GM23338 (cell line): ENCODE measurements around the gene OXGR1. TPM values are rescaled to one million over a fixed set of nuclear protein-coding genes. Genes with fewer than 3 reads are reported as not detected.
A peak's percentile ranks its signal among the peaks of the same experiment; 100 is the strongest.

ENCODE experiments used
- ATAC-seq: fragments of 200-7000 bp; cut with Tn5 transposase; 3 replicates; pipeline ENCODE4 v1.9.1; 2020
- DNase-seq: peaks from one replicate; pipeline ENCODE4 v3.0.0-alpha.2; 2015; ENCODE audit warnings: low spot score
- H2AFZ ChIP-seq: fragments of 200-600 bp; sonication (generic); 2 replicates; pipeline ENCODE4 v1.8.0; 2016; ENCODE audit warnings: antibody characterized with exemption, mild to moderate bottlenecking, moderate library complexity
- H3F3A ChIP-seq: fragments of 200-600 bp; sonication (generic); replicated peaks from 2 replicates; pipeline ENCODE4 v1.8.0; 2017; ENCODE audit warnings: antibody characterized with exemption, mixed run types, low read depth
- H3K27ac ChIP-seq: fragments of 200-600 bp; sonication (generic); 2 replicates; pipeline ENCODE4 v1.6.1; 2016; ENCODE audit warnings: low read depth
- H3K27me3 ChIP-seq: fragments of 200-600 bp; sonication (generic); 2 replicates; pipeline ENCODE4 v1.8.0; 2016; ENCODE audit warnings: mild to moderate bottlenecking, mixed run types, moderate library complexity; ENCODE audit not compliant: insufficient read depth
- H3K36me3 ChIP-seq: fragments of 200-600 bp; sonication (generic); 2 replicates; pipeline ENCODE4 v1.8.0; 2016; ENCODE audit warnings: mild to moderate bottlenecking; ENCODE audit not compliant: insufficient read depth
- H3K4me1 ChIP-seq: fragments of 200-600 bp; sonication (generic); 2 replicates; pipeline ENCODE4 v1.8.0; 2016; ENCODE audit warnings: mild to moderate bottlenecking, moderate library complexity; ENCODE audit not compliant: insufficient read depth
- H3K4me2 ChIP-seq: fragments of 200-600 bp; sonication (generic); 2 replicates; pipeline ENCODE4 v1.7.1; 2017; ENCODE audit warnings: mixed run types
- H3K4me3 ChIP-seq: fragments of 200-600 bp; sonication (generic); 2 replicates; pipeline ENCODE4 v1.6.1; 2016; ENCODE audit warnings: mixed run types
- H3K79me2 ChIP-seq: fragments of 200-600 bp; sonication (generic); replicated peaks from 2 replicates; pipeline ENCODE4 v1.8.0; 2017; ENCODE audit warnings: mild to moderate bottlenecking; ENCODE audit not compliant: insufficient read depth
- H3K9me2 ChIP-seq: fragments of 200-600 bp; sonication (generic); 2 replicates; pipeline ENCODE4 v1.8.0; 2017; ENCODE audit not compliant: insufficient read depth
- H4K20me1 ChIP-seq: fragments of 200-600 bp; sonication (generic); replicated peaks from 2 replicates; pipeline ENCODE4 v1.8.0; 2017; ENCODE audit warnings: mild to moderate bottlenecking; ENCODE audit not compliant: insufficient read depth
- H3K27ac Mint-ChIP-seq: 2 replicates; pipeline ENCODE4 v1.8.0; 2020; ENCODE audit warnings: inconsistent platforms, mild to moderate bottlenecking, moderate library complexity, mixed read lengths
- H3K27me3 Mint-ChIP-seq: 3 replicates; pipeline ENCODE4 v1.8.0; 2022; ENCODE audit warnings: low read depth, mild to moderate bottlenecking, moderate library complexity, mixed read lengths, inconsistent platforms; ENCODE audit not compliant: insufficient read depth, poor library complexity
- H3K36me3 Mint-ChIP-seq: 3 replicates; pipeline ENCODE4 v1.8.0; 2021; ENCODE audit warnings: low read depth, mild to moderate bottlenecking, inconsistent platforms, moderate library complexity, mixed read lengths
- H3K4me1 Mint-ChIP-seq: 3 replicates; pipeline ENCODE4 v1.8.0; 2020; ENCODE audit warnings: mild to moderate bottlenecking, inconsistent platforms, mixed read lengths
- H3K4me3 Mint-ChIP-seq: 3 replicates; pipeline ENCODE4 v1.8.0; 2021; ENCODE audit warnings: moderate library complexity, mild to moderate bottlenecking, inconsistent platforms, mixed read lengths
- H3K9me3 Mint-ChIP-seq: 3 replicates; pipeline ENCODE4 v1.8.0; 2020; ENCODE audit warnings: moderate library complexity, mild to moderate bottlenecking, inconsistent platforms, mixed read lengths
- CTCF ChIP-seq, 2 experiments: fragments of 200-600 bp in 1 of 2; sonication (generic) in 1 of 2; conservative IDR thresholded peaks; 2 replicates each; pipeline versions ENCODE4 v1.5.1 to v1.6.1; 2016 to 2017; ENCODE audit warnings: antibody characterized with exemption in 2 of 2, low read depth in 2 of 2, mild to moderate bottlenecking in 2 of 2, moderate library complexity in 1 of 2
- ZNF114 ChIP-seq: fragments of 250-450 bp; sonication (Bioruptor Pico); IDR thresholded peaks from 2 replicates; pipeline ENCODE4 v1.5.0; 2020; ENCODE audit warnings: mild to moderate bottlenecking, moderate library complexity
- ZNF462 ChIP-seq: fragments of 250-450 bp; sonication (Bioruptor Pico); IDR thresholded peaks from 2 replicates; pipeline ENCODE4 v1.5.0; 2020; ENCODE audit warnings: mild to moderate bottlenecking, moderate library complexity
- polyA plus RNA-seq: library from polyadenylated mRNA; unstranded; fragments of >200 nt; fragmentation: Nextera tagmentation; extraction: Ambion mirVana; gene quantifications from 2 replicates; pipeline ENCODE4 v1.2.1, GENCODE V29; 2016
- total RNA-seq: library from RNA; depleted of rRNA; stranded (reverse); fragments of >200 nt; shearing (Covaris generic); gene quantifications from 2 replicates; pipeline ENCODE4 v1.2.3, GENCODE V29; 2014

The OXGR1 gene
- total and polyA plus RNA-seq, 2 experiments from 2014 or later: 0.29 to 0.80 TPM

GRCh38 chr13:96967248-96967745 lies 27.0 kb downstream of the OXGR1 start:
- DNase-seq (peak; percentile 72), ATAC-seq (no peak)
- Histone ChIP-seq H3K4me3 (no peak overlapping the region), H2AFZ (no peak overlapping the region), H3K27ac (no peak overlapping the region), H3K27me3 (no peaks in the 10 kb centered on the region), H4K20me1 (no peaks in the 10 kb centered on the region), H3K4me1 (no peaks in the 10 kb centered on the region), H3K9me2 (no peaks in the 10 kb centered on the region), H3F3A (no peaks in the 10 kb centered on the region), H3K79me2 (no peaks in the 10 kb centered on the region), H3K36me3 (peaks cover 23% of the 10 kb centered on the region), H3K4me2 (no peak overlapping the region)
- Mint-ChIP-seq H3K4me3 (no peak overlapping the region), H3K9me3 (peaks cover 45% of the 10 kb centered on the region), H3K36me3 (peaks cover 39% of the 10 kb centered on the region), H3K27ac (no peak overlapping the region), H3K4me1 (peaks cover 2% of the 10 kb centered on the region; the same call in 1 of the 3 replicates), H3K27me3 (peaks cover 7% of the 10 kb centered on the region)
- TF ChIP-seq ZNF462 (CRISPR knock-in tag) (no peak), CTCF (conservative IDR thresholded peaks at IDR 0.05; ENCODE audit: low read depth in 2 of 2) (peak; percentile 49 to 50), ZNF114 (no peak)
